RPMI7951 (cell line): ENCODE results near the gene TMEM260. TPM values are rescaled to one million over a fixed set of nuclear protein-coding genes. Genes with fewer than 3 reads are reported as not detected.
"Not testable (repeated sequence)": the region's sequence is repeated elsewhere in the genome, so short reads cannot be mapped to it uniquely, and the experiment has no call there.

Source experiments
- DNase-seq: peaks from one replicate; pipeline ENCODE4 v3.0.0-alpha.2; 2012; ENCODE audit warnings: low read depth
- total RNA-seq: library from RNA; depleted of rRNA; stranded (reverse); fragments of >200 nt; shearing (Covaris generic); gene quantifications from 2 replicates; pipeline ENCODE4 v1.2.3, GENCODE V29; 2014; rRNA removed

The TMEM260 gene
- total RNA-seq, 1 experiment from 2014 or later: 12.9 TPM

- DNase-seq: no peak
These were observed 96.4 kb downstream of the TMEM260 start for GRCh38 chr14:56676042-56676441.

- no peak for DNase-seq
These were observed 99.2 kb downstream of the TMEM260 start for GRCh38 chr14:56678838-56679237.

DNA sequence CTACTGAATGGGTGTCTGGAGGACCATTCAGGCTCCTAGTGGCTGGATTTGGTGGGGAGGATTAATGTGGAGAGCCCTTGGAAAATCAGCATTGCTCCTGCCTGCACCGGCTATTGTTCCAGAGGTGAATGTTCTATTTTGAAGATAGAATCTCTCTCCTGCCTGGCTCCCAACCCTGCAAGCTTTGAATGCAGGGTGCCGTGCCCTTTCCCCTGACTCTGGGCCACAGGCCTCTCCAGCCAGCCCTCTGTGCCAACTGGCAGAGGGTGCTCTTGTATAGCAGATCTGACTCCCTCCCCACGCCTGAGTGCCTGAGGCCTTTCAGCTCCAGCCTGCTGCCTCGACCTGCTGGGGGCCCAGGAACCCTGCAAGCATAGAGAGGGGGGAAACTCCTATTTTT lies 106.8 kb downstream of the TMEM260 start:
- DNase-seq: no peak

- no peak for DNase-seq
These were observed 107.5 kb downstream of the TMEM260 start for GRCh38 chr14:56687123-56687522.

DNA sequence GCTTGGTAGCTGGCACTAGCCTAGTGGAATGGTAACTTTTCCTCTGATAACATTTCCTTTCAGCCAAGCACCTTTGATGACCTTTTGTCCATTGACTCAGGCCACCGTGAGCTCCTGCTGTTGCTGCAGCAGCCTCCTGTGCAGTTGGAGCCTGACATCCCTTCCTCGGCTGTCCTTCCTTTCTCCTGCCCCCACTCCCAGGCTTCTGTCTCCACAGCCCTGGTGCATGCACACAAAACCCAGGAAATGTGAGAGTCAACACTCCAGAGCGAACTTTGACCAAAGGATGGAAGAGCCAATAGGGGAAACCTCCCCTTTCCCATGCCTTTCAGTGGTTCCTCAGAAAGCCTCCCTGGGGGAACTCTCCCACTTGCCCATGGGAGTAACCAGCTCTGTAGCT lies 115.0 kb downstream of the TMEM260 start:
- no peak for DNase-seq

- not testable (repeated sequence) for DNase-seq
These were observed 115.6 kb downstream of the TMEM260 start for GRCh38 chr14:56695216-56695615.

Other genes starting within 250 kb of the TMEM260 start
- gene OTX2, start 230.7 kb downstream of the TMEM260 start, total RNA-seq: not detected in 2 replicates